ENCODE measurements around the gene MAN1B1.

The MAN1B1 gene

DNA sequence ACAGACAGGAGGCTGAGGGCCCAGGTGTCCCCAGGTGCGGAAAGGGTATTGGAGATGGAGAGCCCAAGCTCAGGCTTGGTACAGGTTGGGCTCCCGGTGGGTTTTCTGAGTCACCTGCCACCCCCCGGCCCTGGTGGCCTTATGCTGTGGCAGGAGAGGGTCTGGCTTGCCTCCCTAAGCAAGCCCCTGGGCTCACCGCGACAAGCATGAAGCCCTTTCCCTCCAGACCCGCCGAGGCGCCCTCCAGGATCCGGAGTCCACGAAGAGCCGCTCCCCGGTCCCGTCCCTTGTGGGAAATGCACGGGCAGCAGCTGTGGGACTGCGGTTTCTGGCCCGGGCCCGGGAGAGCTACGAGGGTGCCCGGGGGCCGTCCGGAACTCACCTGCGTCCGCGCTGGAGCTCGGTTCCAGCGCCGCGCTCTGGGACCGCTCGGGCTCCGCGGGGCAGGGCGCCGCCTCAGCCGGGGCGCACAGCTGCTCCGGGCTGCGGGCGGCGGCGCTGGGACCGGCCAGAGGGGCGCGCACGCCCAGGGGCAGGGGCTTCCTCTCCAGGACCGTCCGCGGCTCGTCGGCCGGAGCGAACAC lies 17.2 kb upstream of the MAN1B1 start:
- H3K27me3 ChIP-seq (ENCODE audit: control insufficient read depth, insufficient read depth, low read length, poor library complexity, severe bottlenecking) = peaks cover 25% of the 10 kb centered on the region
- H3K27ac ChIP-seq (ENCODE audit: insufficient read depth, low read depth, low read length, poor library complexity, severe bottlenecking) = no peak overlapping the region
- H3K9me3 ChIP-seq (ENCODE audit: control insufficient read depth, low read length) = no peaks in the 10 kb centered on the region
- 5 to 6% methylated on average over 52 of the region's 52 CpGs for WGBS, 2 experiments
- no peaks in the 10 kb centered on the region for H3K36me3 ChIP-seq (ENCODE audit: control insufficient read depth, insufficient read depth, low read length)
- peak overlapping the region; percentile 50 for H3K4me3 ChIP-seq (ENCODE audit: insufficient read depth, low read depth, low read length)
- peaks cover 16% of the 10 kb centered on the region for H3K4me1 ChIP-seq (ENCODE audit: control insufficient read depth, insufficient read depth, low read length)

DNA sequence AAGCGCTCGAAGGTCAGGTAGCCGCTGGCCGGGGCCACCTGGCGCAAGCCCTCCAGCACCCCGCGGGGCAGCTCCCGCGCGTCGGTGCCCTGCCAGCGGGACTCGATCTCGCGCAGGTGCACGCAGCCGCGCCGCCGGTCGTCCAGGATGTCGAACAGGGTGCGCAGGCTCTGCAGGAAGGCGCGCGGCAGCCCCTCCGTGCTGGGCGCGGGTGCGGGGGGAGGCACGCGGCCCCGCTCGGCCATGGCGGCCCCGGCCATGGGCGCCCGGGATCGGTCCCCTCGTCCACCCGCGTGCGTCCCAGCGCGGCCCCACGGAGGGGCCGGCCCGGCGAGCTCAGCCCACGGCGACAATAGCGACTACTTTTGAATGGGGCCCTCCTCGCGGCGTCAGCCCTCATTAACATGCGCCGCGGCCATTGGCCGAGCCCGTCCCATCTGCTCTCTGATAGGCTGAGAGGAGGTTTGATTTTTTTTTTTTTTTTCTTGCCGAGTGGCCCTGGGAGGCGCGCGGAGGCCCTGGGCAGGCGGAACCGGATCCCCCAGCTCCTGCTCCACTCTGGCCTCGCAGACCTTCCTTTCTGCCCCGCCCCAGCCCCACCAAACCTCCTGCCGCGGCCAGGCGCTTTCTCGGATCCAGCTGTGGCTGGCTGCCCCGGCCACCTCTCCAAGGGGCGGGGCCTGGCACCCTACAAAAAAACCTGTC lies 16.4 kb upstream of the MAN1B1 start, which contains the start of gene SAPCD2:
SAPCD2 (minus strand) TSS at position 357 of the 705 bp plus-strand sequence; CDS start at position 260, 97 bp downstream.
- H3K27me3 ChIP-seq (ENCODE audit: control insufficient read depth, insufficient read depth, low read length, poor library complexity, severe bottlenecking) = peaks cover 30% of the 10 kb centered on the region
- WGBS, 2 experiments = 1% methylated on average over 74 of the region's 74 CpGs
- H3K36me3 ChIP-seq (ENCODE audit: control insufficient read depth, insufficient read depth, low read length) = no peaks in the 10 kb centered on the region
- peaks cover 16% of the 10 kb centered on the region for H3K4me1 ChIP-seq (ENCODE audit: control insufficient read depth, insufficient read depth, low read length)
- H3K27ac ChIP-seq (ENCODE audit: insufficient read depth, low read depth, low read length, poor library complexity, severe bottlenecking) = no peak within 1 kb of the TSS
- no peaks in the 10 kb centered on the region for H3K9me3 ChIP-seq (ENCODE audit: control insufficient read depth, low read length)
- peak within 1 kb of the TSS; percentile 50 for H3K4me3 ChIP-seq (ENCODE audit: insufficient read depth, low read depth, low read length)

- peaks cover 36% of the 10 kb centered on the region for H3K27me3 ChIP-seq (ENCODE audit: control insufficient read depth, insufficient read depth, low read length, poor library complexity, severe bottlenecking)
- peaks cover 16% of the 10 kb centered on the region for H3K4me1 ChIP-seq (ENCODE audit: control insufficient read depth, insufficient read depth, low read length)
- 25 to 29% methylated on average over 6 of the region's 6 CpGs for WGBS, 2 experiments
- peak overlapping the region; percentile 50 for H3K4me3 ChIP-seq (ENCODE audit: insufficient read depth, low read depth, low read length)
- no peaks in the 10 kb centered on the region for H3K9me3 ChIP-seq (ENCODE audit: control insufficient read depth, low read length)
- no peaks in the 10 kb centered on the region for H3K36me3 ChIP-seq (ENCODE audit: control insufficient read depth, insufficient read depth, low read length)
- no peak overlapping the region for H3K27ac ChIP-seq (ENCODE audit: insufficient read depth, low read depth, low read length, poor library complexity, severe bottlenecking)
Measured at GRCh38 chr9:137070906-137071275, 15.9 kb upstream of the MAN1B1 start.

DNA sequence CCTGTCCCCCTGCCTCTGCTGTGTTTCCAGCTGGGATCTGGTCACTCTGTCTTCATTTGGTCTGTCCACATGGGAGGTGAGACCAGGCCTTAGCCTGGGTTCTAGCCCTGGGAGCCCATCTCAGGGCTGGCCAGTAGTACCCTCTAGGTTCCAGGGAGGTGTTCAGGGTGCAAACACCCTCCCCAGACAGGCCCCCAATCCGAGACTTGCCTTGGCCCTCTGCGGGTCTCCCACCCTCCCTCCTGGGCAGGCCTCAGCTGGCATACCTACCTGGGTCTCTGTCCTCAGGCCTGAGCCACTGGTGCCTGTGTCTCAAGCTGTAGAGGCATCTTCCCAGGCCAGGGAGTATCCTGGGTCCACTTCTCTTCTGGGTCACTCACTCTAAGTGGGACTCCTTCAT lies 15.5 kb upstream of the MAN1B1 start:
- peaks cover 16% of the 10 kb centered on the region for H3K4me1 ChIP-seq (ENCODE audit: control insufficient read depth, insufficient read depth, low read length)
- 89 to 94% methylated on average over 2 of the region's 2 CpGs for WGBS, 2 experiments
- no peaks in the 10 kb centered on the region for H3K9me3 ChIP-seq (ENCODE audit: control insufficient read depth, low read length)
- no peaks in the 10 kb centered on the region for H3K36me3 ChIP-seq (ENCODE audit: control insufficient read depth, insufficient read depth, low read length)
- peaks cover 40% of the 10 kb centered on the region for H3K27me3 ChIP-seq (ENCODE audit: control insufficient read depth, insufficient read depth, low read length, poor library complexity, severe bottlenecking)
- H3K4me3 ChIP-seq (ENCODE audit: insufficient read depth, low read depth, low read length) = no peak overlapping the region
- H3K27ac ChIP-seq (ENCODE audit: insufficient read depth, low read depth, low read length, poor library complexity, severe bottlenecking) = no peak overlapping the region

DNA sequence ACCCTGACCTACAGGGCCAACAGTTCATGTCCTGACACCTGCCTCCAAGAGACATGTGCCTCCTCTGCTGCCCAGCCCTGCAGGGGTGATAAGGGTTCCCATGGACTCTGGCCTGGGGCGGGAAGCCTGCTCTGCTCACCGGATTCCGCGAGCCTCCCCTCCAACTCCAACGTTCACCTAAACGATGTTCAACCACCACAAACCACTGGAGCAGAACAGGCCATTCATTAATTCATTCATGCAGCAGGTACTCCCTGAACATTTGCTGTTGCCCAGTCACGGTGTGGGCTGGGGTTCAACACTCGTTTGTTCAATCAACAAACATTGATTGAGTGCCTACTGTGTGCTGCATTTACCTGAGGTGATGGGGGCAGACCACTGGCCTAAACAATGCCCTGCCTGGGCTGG lies 12.8 kb upstream of the MAN1B1 start:
- peaks cover 62% of the 10 kb centered on the region for H3K27me3 ChIP-seq (ENCODE audit: control insufficient read depth, insufficient read depth, low read length, poor library complexity, severe bottlenecking)
- WGBS, 2 experiments = 91 to 96% methylated on average over 8 of the region's 8 CpGs
- no peak overlapping the region for H3K27ac ChIP-seq (ENCODE audit: insufficient read depth, low read depth, low read length, poor library complexity, severe bottlenecking)
- no peaks in the 10 kb centered on the region for H3K9me3 ChIP-seq (ENCODE audit: control insufficient read depth, low read length)
- H3K4me1 ChIP-seq (ENCODE audit: control insufficient read depth, insufficient read depth, low read length) = peaks cover 21% of the 10 kb centered on the region
- no peaks in the 10 kb centered on the region for H3K36me3 ChIP-seq (ENCODE audit: control insufficient read depth, insufficient read depth, low read length)
- no peak overlapping the region for H3K4me3 ChIP-seq (ENCODE audit: insufficient read depth, low read depth, low read length)

- no peaks in the 10 kb centered on the region for H3K36me3 ChIP-seq (ENCODE audit: control insufficient read depth, insufficient read depth, low read length)
- H3K27me3 ChIP-seq (ENCODE audit: control insufficient read depth, insufficient read depth, low read length, poor library complexity, severe bottlenecking) = peaks cover 62% of the 10 kb centered on the region
- WGBS, 2 experiments = 76 to 82% methylated on average over 12 of the region's 12 CpGs
- H3K4me1 ChIP-seq (ENCODE audit: control insufficient read depth, insufficient read depth, low read length) = peaks cover 14% of the 10 kb centered on the region
- H3K27ac ChIP-seq (ENCODE audit: insufficient read depth, low read depth, low read length, poor library complexity, severe bottlenecking) = no peak overlapping the region
- H3K9me3 ChIP-seq (ENCODE audit: control insufficient read depth, low read length) = no peaks in the 10 kb centered on the region
- no peak overlapping the region for H3K4me3 ChIP-seq (ENCODE audit: insufficient read depth, low read depth, low read length)
Measured at GRCh38 chr9:137074657-137075274, 12.0 kb upstream of the MAN1B1 start.

GRCh38 chr9:137075275-137075775 lies 11.5 kb upstream of the MAN1B1 start:
- H3K9me3 ChIP-seq (ENCODE audit: control insufficient read depth, low read length) = no peaks in the 10 kb centered on the region
- WGBS, 2 experiments = 76 to 79% methylated on average over 12 of the region's 12 CpGs
- no peak overlapping the region for H3K27ac ChIP-seq (ENCODE audit: insufficient read depth, low read depth, low read length, poor library complexity, severe bottlenecking)
- H3K36me3 ChIP-seq (ENCODE audit: control insufficient read depth, insufficient read depth, low read length) = no peaks in the 10 kb centered on the region
- peaks cover 62% of the 10 kb centered on the region for H3K27me3 ChIP-seq (ENCODE audit: control insufficient read depth, insufficient read depth, low read length, poor library complexity, severe bottlenecking)
- H3K4me1 ChIP-seq (ENCODE audit: control insufficient read depth, insufficient read depth, low read length) = peaks cover 14% of the 10 kb centered on the region
- no peak overlapping the region for H3K4me3 ChIP-seq (ENCODE audit: insufficient read depth, low read depth, low read length)

GRCh38 chr9:137076636-137077009 lies 10.2 kb upstream of the MAN1B1 start:
- H3K4me3 ChIP-seq (ENCODE audit: insufficient read depth, low read depth, low read length) = no peak overlapping the region
- WGBS, 2 experiments = 74 to 76% methylated on average over 15 of the region's 15 CpGs
- H3K27me3 ChIP-seq (ENCODE audit: control insufficient read depth, insufficient read depth, low read length, poor library complexity, severe bottlenecking) = peaks cover 69% of the 10 kb centered on the region
- no peaks in the 10 kb centered on the region for H3K36me3 ChIP-seq (ENCODE audit: control insufficient read depth, insufficient read depth, low read length)
- no peaks in the 10 kb centered on the region for H3K9me3 ChIP-seq (ENCODE audit: control insufficient read depth, low read length)
- H3K4me1 ChIP-seq (ENCODE audit: control insufficient read depth, insufficient read depth, low read length) = peaks cover 10% of the 10 kb centered on the region
- H3K27ac ChIP-seq (ENCODE audit: insufficient read depth, low read depth, low read length, poor library complexity, severe bottlenecking) = no peak overlapping the region

GRCh38 chr9:137077010-137077747 lies 9.6 kb upstream of the MAN1B1 start, which contains the start of gene UAP1L1:
Gene UAP1L1, plus strand, starts transcription at chr9:137077517. Its CDS starts 16 bp downstream, at chr9:137077533.
- Histone ChIP-seq H3K27ac (ENCODE audit: insufficient read depth, low read depth, low read length, poor library complexity, severe bottlenecking) (no peak within 1 kb of the TSS), H3K27me3 (ENCODE audit: control insufficient read depth, insufficient read depth, low read length, poor library complexity, severe bottlenecking) (peaks cover 75% of the 10 kb centered on the region), H3K36me3 (ENCODE audit: control insufficient read depth, insufficient read depth, low read length) (no peaks in the 10 kb centered on the region)

More at GRCh38 chr9:137077010-137077747, 9.6 kb upstream of the MAN1B1 start, which contains the start of gene UAP1L1:
- WGBS, 2 experiments = 4% methylated on average over 87 of the region's 87 CpGs
- H3K9me3 ChIP-seq (ENCODE audit: control insufficient read depth, low read length) = no peaks in the 10 kb centered on the region
- peaks cover 10% of the 10 kb centered on the region for H3K4me1 ChIP-seq (ENCODE audit: control insufficient read depth, insufficient read depth, low read length)
- H3K4me3 ChIP-seq (ENCODE audit: insufficient read depth, low read depth, low read length) = peak within 1 kb of the TSS; percentile 21

Data from ectodermal cell (in vitro differentiated cells).